Measurements from ENCODE around the gene DAGLA.

DNA sequence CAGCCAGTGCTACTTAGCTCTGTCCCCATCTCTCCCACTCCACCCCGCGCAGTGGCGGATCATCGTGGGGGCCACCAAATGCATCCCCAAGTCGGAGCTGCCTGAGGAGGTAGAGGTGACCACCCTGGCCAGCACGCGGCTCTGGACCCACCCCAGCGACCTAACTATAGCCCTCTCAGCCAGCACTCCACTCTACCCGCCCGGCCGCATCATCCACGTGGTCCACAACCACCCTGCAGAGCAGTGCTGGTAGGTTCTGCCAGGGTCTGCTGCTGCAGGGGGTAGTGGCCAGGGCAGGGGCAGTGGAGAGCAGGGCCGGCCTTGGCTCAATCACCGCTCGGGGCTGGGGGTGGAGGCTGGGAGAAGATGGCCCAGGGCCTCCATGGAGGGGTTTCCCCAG is 59.2 kb downstream of the DAGLA start:
- TF ChIP-seq, protein P1, sequence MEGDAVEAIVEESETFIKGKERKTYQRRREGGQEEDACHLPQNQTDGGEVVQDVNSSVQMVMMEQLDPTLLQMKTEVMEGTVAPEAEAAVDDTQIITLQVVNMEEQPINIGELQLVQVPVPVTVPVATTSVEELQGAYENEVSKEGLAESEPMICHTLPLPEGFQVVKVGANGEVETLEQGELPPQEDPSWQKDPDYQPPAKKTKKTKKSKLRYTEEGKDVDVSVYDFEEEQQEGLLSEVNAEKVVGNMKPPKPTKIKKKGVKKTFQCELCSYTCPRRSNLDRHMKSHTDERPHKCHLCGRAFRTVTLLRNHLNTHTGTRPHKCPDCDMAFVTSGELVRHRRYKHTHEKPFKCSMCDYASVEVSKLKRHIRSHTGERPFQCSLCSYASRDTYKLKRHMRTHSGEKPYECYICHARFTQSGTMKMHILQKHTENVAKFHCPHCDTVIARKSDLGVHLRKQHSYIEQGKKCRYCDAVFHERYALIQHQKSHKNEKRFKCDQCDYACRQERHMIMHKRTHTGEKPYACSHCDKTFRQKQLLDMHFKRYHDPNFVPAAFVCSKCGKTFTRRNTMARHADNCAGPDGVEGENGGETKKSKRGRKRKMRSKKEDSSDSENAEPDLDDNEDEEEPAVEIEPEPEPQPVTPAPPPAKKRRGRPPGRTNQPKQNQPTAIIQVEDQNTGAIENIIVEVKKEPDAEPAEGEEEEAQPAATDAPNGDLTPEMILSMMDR (conservative IDR thresholded peaks at IDR 0.05; ENCODE audit: low read depth, low read length) = no peak
- no peak for TF ChIP-seq EZH2 (IDR thresholded peaks at IDR 0.05; ENCODE audit: borderline replicate concordance, low read depth, low read length, poor library complexity, severe bottlenecking)
